ENCODE data around the gene TUBGCP2.
A peak's percentile ranks its signal among the peaks of the same experiment; 100 is the strongest.

TUBGCP2 gene, protein sequence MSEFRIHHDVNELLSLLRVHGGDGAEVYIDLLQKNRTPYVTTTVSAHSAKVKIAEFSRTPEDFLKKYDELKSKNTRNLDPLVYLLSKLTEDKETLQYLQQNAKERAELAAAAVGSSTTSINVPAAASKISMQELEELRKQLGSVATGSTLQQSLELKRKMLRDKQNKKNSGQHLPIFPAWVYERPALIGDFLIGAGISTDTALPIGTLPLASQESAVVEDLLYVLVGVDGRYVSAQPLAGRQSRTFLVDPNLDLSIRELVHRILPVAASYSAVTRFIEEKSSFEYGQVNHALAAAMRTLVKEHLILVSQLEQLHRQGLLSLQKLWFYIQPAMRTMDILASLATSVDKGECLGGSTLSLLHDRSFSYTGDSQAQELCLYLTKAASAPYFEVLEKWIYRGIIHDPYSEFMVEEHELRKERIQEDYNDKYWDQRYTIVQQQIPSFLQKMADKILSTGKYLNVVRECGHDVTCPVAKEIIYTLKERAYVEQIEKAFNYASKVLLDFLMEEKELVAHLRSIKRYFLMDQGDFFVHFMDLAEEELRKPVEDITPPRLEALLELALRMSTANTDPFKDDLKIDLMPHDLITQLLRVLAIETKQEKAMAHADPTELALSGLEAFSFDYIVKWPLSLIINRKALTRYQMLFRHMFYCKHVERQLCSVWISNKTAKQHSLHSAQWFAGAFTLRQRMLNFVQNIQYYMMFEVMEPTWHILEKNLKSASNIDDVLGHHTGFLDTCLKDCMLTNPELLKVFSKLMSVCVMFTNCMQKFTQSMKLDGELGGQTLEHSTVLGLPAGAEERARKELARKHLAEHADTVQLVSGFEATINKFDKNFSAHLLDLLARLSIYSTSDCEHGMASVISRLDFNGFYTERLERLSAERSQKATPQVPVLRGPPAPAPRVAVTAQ
- 118 to 146 (median 137) reads per million in 4 experiments for total RNA-seq

DNA sequence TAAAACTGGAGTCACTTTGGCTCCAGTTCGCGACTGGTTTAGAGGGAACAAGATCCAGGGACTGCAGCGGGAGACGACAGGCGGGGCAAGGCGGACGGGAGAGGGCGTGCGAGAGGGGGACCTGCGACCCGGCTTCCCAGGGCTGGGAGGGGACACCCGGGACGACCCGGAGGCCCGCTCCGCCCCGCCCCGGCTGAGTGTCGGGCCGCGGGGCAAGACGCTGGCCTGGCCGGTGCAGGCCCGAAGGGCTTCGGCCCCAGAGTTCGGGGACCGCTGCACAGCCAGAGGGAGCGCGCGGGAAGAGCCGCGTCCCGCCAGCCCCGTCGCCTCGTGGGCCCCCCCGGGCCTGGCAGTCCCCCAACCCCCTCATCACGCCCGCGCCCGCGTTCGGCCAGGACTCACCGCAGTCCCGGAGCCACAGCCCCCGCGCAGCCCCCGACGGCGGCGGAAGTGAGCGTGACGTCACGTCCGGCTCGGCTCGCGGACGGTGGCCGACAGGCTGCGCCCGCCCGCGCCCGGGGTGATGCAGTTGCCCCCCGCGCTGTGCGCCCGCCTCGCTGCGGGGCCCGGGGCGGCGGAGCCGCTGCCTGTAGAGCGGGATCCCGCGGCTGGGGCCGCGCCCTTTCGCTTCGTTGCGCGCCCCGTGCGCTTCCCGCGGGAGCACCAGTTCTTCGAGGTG, at the start of gene TUBGCP2, which contains the start of gene ZNF511:
TUBGCP2 (minus strand) TSS at position 452 of the 679 bp plus-strand sequence. CDS start 5,931 bp downstream, outside the sequence.
ZNF511 (plus strand) TSS at position 494 of the 679 bp plus-strand sequence; CDS start at position 524, 30 bp downstream.
- DNase-seq = peak; percentile 78

DNA sequence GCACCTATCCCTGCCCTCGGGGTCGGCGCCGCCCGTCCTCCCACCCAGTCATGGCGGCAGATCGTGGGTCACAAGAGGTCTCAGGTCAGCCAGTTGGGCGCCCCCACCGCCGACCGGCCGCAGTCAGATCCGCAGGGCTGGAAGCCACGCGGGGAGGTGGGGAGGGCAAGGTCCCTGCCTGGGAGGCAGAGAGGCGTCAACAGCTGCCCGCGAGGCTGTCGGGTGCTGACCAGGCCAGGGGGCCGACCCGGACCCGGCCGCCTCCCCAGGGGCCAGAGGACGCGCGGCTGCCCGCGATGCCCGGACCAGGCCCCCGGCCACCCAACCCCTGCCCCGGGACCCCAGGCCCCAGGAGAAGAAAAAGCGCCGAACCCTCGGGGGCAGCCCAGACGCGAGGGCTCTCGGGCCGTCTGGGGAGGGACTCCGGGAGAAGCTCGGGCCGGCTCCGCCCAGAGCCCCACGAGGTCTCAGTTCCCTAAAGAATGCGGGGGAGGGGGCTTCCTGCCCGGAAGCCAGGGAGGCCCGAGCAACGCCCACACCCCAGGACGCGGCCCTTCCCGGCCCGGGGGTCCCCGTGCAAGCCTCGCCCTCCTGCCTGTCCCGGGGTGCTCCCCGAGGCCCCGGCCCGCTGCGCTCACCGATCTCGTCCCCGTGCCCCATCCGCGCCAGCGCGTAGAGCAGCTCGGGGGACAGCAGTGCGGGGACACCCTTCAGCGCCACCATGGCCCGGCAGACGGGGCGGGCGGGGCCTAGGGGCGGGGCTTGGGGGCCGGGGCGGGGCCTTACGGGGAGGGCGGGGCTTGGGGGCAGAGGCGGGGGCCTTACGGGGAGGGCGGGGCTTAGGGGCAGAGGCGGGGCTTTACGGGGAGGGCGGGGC, 48.9 kb upstream of the TUBGCP2 start, which contains the start of gene FUOM:
FUOM (minus strand) TSS at position 735 of the 877 bp plus-strand sequence; CDS start at position 723, 12 bp downstream.
- peak; percentile 72 for DNase-seq

DNA sequence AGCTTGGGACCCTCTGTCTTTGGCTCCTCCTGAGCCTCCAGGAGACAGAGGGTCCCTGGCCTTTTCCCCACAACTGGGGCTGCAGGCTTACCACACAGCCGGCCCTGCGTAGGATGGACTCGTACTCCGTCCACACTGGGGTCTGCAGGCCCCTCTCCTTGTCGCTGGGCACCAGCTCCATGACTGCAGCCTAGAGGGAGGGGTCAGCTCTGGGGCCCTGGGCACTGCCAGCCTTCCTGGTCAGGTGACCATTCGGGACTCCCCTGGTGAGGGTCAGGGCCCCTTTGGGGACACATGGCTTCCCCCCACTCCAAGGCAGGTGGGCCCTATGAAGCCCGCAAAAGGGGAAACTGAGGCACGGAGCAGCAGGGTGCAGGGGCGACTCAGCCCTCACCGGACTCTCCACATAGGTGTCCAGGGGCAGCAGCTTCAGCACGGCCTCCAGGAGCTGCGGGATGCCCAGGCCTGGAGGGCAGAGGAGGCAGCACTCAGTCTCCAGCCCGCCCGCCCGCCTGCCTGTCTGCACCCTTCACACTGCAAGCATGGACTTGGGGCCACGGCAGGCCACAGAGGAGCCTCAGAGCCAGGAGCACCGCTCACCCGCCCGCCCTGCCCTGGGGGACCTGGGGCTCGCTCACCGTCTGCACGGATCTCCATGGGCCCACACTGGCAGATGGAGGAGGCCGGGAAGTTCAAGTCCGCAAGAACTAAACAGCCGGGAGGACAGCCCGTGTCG, 48.0 kb upstream of the TUBGCP2 start:
- DNase-seq = no peak

DNA sequence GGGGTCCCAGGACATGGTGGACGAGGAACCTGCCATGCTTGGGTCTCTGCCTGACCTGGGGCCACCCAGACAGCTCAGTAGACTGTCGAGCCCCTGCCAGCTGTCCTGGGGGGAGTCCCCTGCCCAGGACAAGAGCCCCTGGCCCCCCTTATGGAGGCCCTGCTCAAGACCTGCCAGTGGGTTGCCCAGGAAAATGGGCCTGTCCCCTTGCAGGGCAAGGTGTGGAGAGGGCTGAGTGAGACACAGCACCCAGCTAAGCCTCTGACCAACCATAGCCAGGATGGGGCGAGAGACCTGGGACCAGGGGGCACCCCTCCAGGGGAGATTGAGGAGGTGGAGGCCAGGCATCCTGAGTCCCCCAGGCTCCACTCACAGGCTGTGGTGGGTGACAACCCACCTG, 47.3 kb upstream of the TUBGCP2 start:
- no peak for DNase-seq

DNA sequence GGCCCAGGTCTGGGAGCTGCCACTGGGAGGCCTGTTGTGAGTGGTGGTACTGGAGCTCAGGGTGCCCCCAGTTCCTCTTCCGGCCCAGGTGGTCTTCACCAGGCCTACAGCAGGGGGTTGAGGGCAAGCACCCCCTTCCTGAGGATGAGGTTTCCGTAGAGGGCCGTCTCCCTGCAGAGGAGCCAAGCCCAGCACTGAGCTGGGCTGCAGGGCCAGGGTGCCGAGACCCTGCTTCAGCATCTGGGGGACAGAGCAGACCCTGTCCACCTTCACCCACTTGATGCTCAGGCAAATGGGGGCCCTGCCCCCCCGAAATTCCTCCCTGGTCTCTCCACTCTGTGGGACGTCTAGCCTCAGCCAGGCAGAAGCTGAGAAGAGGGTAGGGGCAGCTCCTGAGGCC, 46.6 kb upstream of the TUBGCP2 start:
- no peak for DNase-seq

DNA sequence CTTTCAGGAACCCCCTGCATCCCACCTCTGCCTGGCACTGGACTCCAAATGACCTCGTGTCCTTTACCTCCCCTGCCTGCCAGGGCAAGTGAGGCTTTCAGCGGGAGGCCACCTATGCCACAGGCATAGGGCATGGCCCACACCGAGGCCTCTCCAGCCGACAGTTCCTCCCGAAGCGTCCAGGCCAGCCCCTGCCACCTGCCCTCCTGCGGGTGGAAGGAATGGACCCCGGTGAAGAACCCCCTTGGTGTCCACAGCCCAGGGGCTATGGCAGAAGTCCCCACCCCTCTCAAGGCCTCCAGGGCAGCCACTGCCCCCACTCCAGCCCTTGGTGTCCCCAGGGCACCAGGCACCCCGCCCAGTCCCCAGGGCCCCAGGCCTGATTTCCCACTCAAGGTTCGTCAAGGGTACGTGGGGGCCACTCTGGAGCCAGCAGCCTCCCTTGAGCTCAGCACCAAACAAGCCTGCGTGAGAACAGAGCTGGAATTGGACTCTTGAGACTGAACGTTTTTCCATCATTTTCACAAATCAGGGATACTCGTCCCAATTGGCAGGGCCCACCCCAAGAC, 46.1 kb upstream of the TUBGCP2 start:
- DNase-seq = no peak

DNA sequence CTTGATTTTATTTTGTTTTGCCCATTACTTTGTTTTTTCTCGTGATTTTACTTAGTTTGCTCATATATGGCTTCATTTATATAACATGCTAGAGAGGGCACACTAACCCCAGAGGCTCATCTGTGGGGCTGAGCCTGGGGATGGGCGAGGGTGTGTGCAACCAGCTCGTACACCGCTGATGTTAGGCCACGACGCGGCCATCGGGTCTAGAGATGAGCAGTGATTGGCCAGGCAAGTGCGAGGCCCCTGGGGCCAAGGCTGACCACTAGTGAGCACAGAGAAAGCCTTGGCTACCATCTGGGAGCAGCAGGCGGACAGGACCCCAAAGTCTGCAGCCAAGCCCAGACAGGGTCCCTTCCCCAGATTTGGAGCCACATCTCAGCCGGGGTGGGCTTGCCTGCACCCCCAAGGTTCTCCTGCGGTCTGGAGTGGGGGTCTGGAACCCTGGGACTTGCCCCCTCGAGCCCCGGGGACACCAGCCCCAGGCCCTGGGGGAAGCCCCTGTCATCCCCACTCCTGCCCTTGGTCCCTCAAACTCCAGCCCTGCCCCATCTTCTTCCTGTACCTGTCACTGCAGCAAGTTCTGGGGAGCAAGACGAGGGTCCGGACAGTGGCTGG, 45.4 kb upstream of the TUBGCP2 start:
- DNase-seq = no peak

DNA sequence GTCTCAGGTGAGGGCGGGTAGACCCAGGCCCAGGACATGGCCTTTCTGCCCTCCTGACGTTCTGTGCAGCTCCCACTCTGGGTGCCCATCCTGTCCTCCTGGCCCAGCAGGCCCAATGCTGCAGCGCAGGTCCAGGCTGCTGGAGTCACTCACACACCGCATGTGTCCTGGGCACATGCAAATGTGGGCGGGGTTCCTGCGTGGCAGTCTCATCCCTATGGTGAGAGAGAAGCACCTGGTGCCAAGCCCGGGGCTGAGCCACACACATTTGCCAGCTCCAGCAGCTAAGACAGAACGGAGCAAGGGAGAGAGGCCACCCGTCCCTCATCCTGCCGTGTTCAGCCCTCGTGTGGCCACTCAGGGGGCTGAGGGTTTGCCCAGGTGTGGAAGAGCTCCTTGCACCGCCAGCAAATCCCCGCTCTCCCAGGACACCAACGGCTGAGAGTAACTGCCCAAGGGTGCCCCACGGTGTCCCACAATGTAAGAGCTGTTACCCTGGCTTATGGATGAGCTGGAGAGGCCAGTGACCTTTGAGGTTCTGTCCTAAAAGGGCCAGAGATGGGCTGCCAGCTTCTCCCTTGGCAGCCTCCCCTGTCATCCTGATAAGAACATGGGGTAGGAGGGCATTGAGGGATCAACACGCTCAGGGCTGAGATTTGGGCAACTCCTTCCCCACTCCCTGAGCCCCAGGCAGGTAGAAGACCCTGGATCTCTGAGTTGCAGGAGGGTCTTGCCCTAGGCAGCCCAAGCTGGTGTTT, 44.7 kb upstream of the TUBGCP2 start:
- DNase-seq = no peak

DNA sequence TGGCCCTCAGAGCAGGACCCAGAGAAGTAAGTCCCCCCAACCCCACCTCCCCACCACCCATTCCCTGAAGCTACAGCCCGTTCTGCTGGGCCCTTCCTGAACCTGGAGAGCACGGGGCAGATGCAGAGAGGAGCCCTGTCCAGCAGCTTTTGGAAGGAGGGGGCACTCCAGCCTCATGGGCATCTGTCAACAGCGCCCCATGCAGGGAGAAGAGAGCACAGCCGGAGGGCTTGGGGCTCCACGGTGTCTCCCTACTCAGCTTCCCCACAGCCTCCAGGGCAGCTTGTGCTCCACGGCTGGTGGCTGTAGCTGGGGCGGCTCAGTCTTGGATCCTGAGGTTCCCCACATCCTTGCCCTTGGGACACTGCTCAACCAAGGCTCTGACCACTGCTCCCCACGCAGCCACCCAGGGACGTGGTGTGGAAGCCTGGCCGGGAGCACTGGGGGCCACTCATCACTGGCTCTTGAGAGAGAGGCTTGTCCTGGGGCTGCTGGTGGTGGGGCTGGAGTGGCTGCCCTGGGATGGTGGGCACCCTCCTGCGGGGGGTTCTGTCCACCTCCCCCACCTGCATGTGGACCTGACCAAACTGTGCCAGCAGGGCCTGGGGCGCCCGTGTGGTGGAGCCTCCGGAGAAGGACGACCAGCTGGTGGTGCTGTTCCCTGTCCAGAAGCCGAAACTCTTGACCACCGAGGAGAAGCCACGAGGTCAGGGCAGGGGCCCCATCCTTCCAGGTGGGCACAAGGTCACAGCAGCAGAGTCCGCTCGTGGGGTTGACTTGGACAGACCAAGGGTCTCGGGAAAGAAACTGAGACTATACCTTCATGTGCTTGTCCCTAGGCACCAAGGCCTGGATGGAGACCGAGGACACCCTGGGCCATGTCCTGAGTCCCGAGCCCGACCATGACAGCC, 43.0 kb upstream of the TUBGCP2 start:
- DNase-seq = no peak

DNA sequence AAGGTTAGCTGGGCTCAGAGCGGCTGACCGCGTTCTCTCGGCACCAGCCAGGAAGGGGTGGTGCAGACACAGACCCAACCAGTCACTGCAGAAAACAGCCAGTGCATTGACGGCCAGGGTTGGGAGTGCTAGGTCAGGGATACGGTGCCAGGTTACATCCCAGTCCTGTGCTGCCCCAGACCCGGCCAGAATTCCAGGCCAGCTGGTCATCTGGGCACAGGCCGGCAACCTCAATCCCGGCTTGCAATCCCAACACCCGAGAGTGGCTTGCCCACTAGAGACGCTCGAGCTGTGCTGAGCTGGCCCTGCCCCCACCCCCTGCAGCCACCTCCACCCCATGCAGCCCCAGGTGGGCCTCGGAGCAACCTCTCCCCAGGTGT, 42.3 kb upstream of the TUBGCP2 start:
- no peak for DNase-seq

DNA sequence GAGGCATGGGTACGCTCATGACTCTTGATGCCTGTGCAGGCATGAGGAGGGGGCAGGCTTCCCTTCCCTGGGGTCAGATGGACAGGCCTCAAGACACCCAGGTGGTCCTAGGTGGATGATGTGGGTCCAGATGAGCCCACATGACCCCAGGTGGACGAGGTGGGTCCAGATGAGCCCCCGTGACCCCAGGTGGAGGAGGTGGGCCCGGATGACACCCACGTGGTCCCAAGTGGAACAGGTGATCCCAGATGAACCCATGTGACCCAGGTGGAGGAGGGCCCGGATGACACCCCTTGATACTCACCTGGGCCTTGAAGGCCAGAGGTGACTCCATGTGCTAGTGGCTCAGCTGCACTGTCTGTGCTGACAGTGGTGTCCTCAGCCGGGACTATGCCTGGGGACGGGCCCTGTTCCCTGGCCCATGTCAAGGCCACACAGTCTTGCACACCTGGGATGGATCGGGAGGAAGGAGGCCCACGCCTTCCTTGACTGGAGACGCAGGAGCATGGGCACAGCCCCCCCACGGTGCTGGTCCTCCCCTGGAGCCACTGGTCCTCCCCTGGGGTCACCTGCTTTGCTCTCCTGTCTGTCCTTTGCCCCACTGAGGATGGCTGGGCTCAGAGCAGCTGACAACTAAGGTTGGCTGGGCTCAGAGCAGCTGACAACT, 41.7 kb upstream of the TUBGCP2 start:
- DNase-seq = no peak

DNA sequence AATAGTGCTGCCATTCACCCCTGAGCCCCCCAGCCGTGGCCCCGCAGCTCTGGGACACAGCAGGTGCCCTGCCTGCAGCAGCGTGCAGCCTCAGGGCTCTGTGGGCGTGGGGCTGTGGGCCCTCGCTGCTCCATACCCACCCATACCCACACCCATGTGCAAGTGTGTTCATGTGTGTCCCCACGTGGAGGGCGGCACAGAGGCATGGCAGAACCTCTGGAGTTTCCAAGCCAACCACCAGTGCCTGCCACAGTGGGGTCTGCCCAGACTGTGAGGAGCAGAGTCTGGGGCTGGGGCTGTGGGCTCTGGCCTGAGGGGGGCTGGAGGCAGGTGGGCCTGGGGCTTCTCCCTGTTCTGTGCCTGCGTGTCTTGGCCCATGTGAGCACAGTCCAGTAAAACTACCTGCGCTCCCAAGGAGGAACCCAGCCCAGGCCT, 40.9 kb upstream of the TUBGCP2 start:
- DNase-seq = no peak

DNA sequence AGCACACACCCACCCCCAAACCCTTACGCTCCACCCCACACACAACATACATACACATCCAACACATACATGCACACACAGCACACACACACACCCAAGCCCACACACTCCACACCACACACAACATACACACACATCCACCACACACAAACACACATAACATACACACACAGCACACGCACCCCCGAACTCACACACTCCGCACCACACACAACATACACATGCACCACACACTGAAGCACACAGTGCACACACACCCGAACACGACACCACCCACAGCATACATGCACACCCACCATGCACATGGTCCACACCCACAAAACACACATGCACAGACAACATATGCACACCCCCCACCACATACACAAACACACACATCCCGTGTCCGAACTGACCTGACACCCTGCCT, 40.5 kb upstream of the TUBGCP2 start:
- DNase-seq = no peak

DNA sequence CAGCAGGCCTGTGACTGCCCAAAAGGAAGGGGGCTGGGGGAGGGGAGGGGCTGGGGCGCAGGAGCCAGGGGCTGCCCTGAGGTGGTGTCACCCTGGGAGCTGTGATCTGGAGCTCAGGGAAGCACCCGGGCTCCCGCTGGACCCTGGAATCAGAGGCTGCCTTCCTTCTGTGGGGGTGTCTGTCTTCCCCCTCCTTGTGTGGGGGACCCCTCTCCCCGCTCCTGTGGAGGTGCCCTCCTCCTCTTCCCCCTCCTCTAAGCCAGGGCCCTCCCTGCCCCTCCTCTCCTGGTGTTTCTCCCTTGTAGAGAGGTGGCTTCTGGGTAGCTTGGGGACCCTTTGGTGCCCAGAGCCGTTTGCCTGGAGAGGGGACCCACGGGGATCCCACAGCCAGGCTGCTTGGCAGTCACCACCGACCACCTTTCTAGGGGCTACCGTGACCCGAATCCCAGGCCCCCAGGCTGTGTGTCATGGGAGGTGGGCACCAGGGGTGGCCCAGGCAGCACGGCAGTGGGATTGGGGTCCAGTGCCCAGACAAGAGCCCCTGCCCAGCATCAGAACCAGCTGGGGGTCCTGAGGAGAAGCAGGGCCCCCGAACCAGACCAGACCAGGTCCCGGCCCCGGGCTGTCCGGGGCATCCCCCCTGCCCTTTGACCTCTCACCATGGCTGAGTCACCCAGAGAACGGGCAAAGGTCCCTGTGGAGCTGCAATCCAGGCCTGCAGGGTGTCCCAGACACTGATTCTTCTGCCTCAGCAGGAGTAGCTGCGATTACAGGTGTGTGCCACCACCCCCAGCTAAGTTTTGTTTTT, 39.2 kb upstream of the TUBGCP2 start:
- DNase-seq = no peak

DNA sequence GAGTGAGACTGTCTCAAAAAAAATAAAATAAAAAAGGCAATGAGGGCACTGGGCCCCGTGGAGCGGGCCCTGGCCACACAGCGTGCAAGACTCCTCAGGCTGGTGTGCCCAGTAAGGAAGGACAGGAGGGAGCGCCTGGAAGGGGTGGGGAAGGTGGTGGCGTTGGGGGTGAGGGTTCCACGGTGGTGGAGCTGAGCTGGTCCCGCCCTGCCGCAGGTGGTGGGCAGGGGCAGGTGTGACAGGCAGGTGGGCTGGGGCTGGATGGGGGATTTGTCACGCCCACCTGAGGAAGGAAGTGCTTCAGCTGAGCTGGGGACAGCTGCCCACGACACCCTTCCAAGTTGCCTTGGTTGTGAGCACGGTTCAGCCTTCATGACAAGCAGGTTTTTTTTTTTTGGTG, 37.7 kb upstream of the TUBGCP2 start:
- DNase-seq = no peak

DNA sequence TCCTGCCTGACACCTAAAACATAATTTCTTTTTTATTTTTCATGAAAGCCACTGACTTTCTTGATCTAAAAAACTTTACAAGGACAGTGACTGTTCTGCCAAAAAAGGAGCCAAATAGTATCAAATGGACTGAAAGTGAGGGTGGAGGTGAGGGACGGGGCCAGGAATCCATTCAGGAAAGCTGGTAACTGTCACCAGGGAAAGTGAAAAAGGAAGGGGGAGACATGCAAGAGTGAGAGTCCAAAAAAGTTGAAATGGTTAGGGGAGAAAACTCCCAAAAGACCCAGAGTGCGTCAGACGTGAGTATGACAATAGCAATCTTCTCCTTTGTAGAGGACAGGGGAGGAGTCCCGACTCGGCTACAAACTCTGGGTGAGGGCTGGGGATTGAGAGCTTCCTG, 35.6 kb upstream of the TUBGCP2 start:
- DNase-seq = no peak

DNA sequence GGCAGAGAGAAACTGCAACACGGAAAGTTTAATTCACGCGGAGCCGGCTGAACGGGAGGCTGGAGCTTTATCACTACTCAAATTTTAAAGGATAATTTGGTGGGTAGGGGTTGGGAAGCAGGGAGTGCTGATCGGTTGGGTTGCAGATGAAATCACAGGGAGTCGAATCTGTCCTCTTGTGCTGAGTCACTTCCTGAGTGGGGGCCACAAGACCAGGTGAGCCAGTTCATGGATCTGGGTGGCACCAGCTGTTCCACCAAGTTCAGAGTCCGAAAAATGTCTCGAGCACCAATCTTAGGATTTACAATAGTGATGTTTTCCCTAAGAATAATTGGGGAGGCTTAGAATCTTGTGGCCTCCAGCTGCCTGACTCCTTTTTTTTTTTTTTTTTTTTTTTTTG, 34.9 kb upstream of the TUBGCP2 start:
- DNase-seq = no peak

All from effector CD8-positive, alpha-beta T cell (primary cell).